Neural progenitor cell (in vitro differentiated cells): ENCODE data around the gene GNG7. TPM values are rescaled to one million over a fixed set of nuclear protein-coding genes. Genes with fewer than 3 reads are reported as not detected.

Source experiments
- DNase-seq: peaks from one replicate; pipeline ENCODE4 v3.0.0-alpha.2; 2016; ENCODE audit warnings: low spot score
- H2AFZ ChIP-seq: fragments of 200-600 bp; sonication (generic); replicated peaks from 2 replicates; pipeline ENCODE4 v1.6.1; 2016; ENCODE audit warnings: antibody characterized with exemption
- H3F3A ChIP-seq: fragments of 200-600 bp; sonication (generic); 2 replicates; pipeline ENCODE4 v1.6.1; 2016; ENCODE audit warnings: antibody characterized with exemption, low read depth
- H3K27ac ChIP-seq: fragments of 200-600 bp; sonication (generic); 2 replicates; pipeline ENCODE4 v1.5.1; 2016; ENCODE audit warnings: mild to moderate bottlenecking
- H3K27me3 ChIP-seq: fragments of 200-600 bp; sonication (generic); 2 replicates; pipeline ENCODE4 v1.6.1; 2016; ENCODE audit warnings: mild to moderate bottlenecking, moderate library complexity
- H3K36me3 ChIP-seq: fragments of 200-600 bp; sonication (generic); 2 replicates; pipeline ENCODE4 v1.5.1; 2016
- H3K4me1 ChIP-seq: fragments of 200-600 bp; sonication (generic); 2 replicates; pipeline ENCODE4 v1.6.1; 2016; ENCODE audit warnings: mixed run types
- H3K4me2 ChIP-seq: fragments of 200-600 bp; sonication (generic); 2 replicates; pipeline ENCODE4 v1.6.1; 2016
- H3K4me3 ChIP-seq: fragments of 200-600 bp; sonication (generic); 2 replicates; pipeline ENCODE4 v1.5.1; 2016
- H3K79me2 ChIP-seq: fragments of 200-600 bp; sonication (generic); 2 replicates; pipeline ENCODE4 v1.6.1; 2016; ENCODE audit warnings: low read depth
- H3K9ac ChIP-seq: fragments of 200-600 bp; sonication (generic); 2 replicates; pipeline ENCODE4 v1.6.1; 2016
- H3K9me3 ChIP-seq: fragments of 200-600 bp; sonication (generic); 2 replicates; pipeline ENCODE4 v1.5.1; 2016; ENCODE audit warnings: low read depth
- H4K20me1 ChIP-seq: fragments of 200-600 bp; sonication (generic); 2 replicates; pipeline ENCODE4 v1.6.1; 2016; ENCODE audit warnings: low read depth
- H3K27ac Mint-ChIP-seq: 3 replicates; pipeline ENCODE4 v1.8.0; 2021; ENCODE audit warnings: mixed read lengths
- H3K27me3 Mint-ChIP-seq: 2 replicates; pipeline ENCODE4 v1.8.0; 2022; ENCODE audit warnings: low read depth, mild to moderate bottlenecking, inconsistent platforms, moderate library complexity, mixed read lengths; ENCODE audit not compliant: insufficient read depth
- H3K36me3 Mint-ChIP-seq: 3 replicates; pipeline ENCODE4 v1.8.0; 2021; ENCODE audit warnings: mixed read lengths
- H3K4me1 Mint-ChIP-seq: 3 replicates; pipeline ENCODE4 v1.8.0; 2021; ENCODE audit warnings: mixed read lengths
- H3K4me3 Mint-ChIP-seq: 3 replicates; pipeline ENCODE4 v1.8.0; 2021; ENCODE audit warnings: mild to moderate bottlenecking, moderate library complexity, mixed read lengths
- H3K9me3 Mint-ChIP-seq: 3 replicates; pipeline ENCODE4 v1.8.0; 2020; ENCODE audit warnings: mixed read lengths
- EZH2 ChIP-seq: fragments of 200-600 bp; sonication (generic); IDR thresholded peaks from 2 replicates; pipeline ENCODE4 v1.6.1; 2017; ENCODE audit warnings: antibody characterized with exemption, mild to moderate bottlenecking, moderate library complexity
- EZH2phosphoT487 ChIP-seq: fragments of 200-600 bp; sonication (generic); IDR thresholded peaks from 2 replicates; pipeline ENCODE4 v1.6.1; 2017; ENCODE audit warnings: antibody characterized with exemption
- total RNA-seq: library from RNA; depleted of rRNA; stranded (reverse); fragments of >200 nt; gene quantifications from 2 replicates; pipeline ENCODE4 v1.2.3, GENCODE V29; 2015; ENCODE audit warnings: low replicate concordance
- TF ChIP-seq, protein P1 (sequence below): fragments of 200-600 bp; sonication (generic); IDR thresholded peaks from 2 replicates; pipeline ENCODE4 v1.5.1; 2017; ENCODE audit warnings: antibody characterized with exemption, mild to moderate bottlenecking

The GNG7 gene
- total RNA-seq, 1 donor from 2014 or later, result 7.0 TPM

DNA sequence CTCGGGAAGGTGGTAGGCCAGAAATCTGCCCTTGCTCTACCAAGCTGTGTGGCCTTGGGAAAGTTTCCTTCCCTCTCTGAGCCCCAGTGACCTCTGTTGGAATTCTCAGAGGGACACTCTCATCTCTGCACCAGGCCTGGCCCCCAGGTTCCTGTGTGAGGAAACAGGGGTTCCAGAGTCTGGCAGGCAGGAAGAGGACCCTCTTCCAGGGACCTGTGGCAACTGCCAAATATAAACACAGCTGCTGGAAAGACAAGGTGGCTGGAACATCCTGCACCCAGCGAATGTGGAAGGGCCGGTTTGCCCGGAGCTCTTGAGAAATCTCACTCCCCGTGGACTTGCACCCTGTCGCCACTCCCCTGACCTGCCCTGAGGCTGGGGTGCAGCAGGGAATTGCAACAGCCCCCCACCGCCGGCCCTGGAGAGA lies 173.8 kb downstream of the GNG7 start:
- no peaks in the 10 kb centered on the region for H4K20me1 ChIP-seq
- H3K27ac ChIP-seq, result no peak overlapping the region
- H3K9ac ChIP-seq, result no peak overlapping the region
- no peak overlapping the region for H3K4me2 ChIP-seq
- Mint-ChIP-seq H3K4me3 (no peak overlapping the region), H3K4me1 (peaks cover 14% of the 10 kb centered on the region), H3K36me3 (peaks cover 5% of the 10 kb centered on the region), H3K27me3 (peaks cover 6% of the 10 kb centered on the region), H3K9me3 (peaks cover 11% of the 10 kb centered on the region), H3K27ac (no peak overlapping the region)
- H2AFZ ChIP-seq, result no peak overlapping the region
- no peaks in the 10 kb centered on the region for H3K36me3 ChIP-seq
- no peak overlapping the region for H3K4me3 ChIP-seq
- no peaks in the 10 kb centered on the region for H3K9me3 ChIP-seq
- TF ChIP-seq, protein P1, sequence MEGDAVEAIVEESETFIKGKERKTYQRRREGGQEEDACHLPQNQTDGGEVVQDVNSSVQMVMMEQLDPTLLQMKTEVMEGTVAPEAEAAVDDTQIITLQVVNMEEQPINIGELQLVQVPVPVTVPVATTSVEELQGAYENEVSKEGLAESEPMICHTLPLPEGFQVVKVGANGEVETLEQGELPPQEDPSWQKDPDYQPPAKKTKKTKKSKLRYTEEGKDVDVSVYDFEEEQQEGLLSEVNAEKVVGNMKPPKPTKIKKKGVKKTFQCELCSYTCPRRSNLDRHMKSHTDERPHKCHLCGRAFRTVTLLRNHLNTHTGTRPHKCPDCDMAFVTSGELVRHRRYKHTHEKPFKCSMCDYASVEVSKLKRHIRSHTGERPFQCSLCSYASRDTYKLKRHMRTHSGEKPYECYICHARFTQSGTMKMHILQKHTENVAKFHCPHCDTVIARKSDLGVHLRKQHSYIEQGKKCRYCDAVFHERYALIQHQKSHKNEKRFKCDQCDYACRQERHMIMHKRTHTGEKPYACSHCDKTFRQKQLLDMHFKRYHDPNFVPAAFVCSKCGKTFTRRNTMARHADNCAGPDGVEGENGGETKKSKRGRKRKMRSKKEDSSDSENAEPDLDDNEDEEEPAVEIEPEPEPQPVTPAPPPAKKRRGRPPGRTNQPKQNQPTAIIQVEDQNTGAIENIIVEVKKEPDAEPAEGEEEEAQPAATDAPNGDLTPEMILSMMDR, result no peak
- no peak for TF ChIP-seq EZH2
- TF ChIP-seq EZH2phosphoT487, result no peak
- H3F3A ChIP-seq, result peaks cover 19% of the 10 kb centered on the region
- no peaks in the 10 kb centered on the region for H3K79me2 ChIP-seq
- no peaks in the 10 kb centered on the region for H3K27me3 ChIP-seq
- H3K4me1 ChIP-seq, result peaks cover 7% of the 10 kb centered on the region
- DNase-seq, result no peak

DNA sequence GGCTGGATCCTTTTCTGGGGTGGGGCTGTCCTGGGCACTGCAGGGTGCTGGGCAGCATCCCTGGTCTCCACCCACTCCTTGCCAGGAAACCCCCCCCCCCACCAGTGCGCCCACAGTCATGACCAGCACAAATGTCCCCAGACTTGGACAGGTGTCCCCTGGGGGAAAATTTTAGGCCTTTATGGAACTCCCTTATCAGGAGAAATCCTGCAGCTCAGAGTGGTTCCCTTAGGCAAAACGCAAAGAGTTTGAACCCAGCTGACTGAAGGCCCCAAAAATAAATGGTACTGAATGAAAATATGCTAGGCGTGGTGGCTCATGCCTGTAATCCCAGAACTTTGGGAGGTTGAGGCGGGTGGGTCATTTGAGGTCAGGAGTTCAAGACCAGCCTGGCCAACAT lies 174.8 kb downstream of the GNG7 start:
- H3K4me3 Mint-ChIP-seq, result no peak overlapping the region

DNA sequence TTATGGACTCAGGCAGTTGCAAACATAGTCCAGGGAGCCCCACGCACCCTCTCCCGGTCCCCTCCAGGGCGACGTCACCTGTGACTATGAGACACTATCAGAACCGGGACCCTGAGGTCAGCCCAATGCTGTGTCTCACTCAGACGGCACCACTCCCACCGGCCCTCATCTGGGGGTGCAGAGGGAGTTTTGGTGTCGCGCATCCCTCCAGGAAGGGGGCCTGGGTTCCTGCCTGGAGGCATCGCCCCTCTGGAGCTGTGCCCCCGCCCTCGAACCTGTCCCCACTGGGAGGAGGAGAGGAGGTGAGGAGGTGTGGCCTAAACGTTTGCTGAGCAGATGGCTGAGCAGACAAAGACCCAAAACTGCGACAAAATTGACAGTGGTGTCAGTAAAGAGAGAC lies 175.3 kb downstream of the GNG7 start:
- no peaks in the 10 kb centered on the region for H3K36me3 ChIP-seq
- peaks cover 17% of the 10 kb centered on the region for H3K4me1 Mint-ChIP-seq
- peaks cover 8% of the 10 kb centered on the region for H3K4me1 ChIP-seq
- no peak overlapping the region for H3K4me3 Mint-ChIP-seq
- H3K27ac ChIP-seq, result no peak overlapping the region
- peaks cover 8% of the 10 kb centered on the region for H3K27me3 Mint-ChIP-seq
- peaks cover 2% of the 10 kb centered on the region for H3K36me3 Mint-ChIP-seq
- no peaks in the 10 kb centered on the region for H3K79me2 ChIP-seq
- no peak for DNase-seq
- H4K20me1 ChIP-seq, result no peaks in the 10 kb centered on the region
- H3K9ac ChIP-seq, result no peak overlapping the region
- no peak overlapping the region for H3K4me3 ChIP-seq
- H3K4me2 ChIP-seq, result no peak overlapping the region
- H3K27me3 ChIP-seq, result no peaks in the 10 kb centered on the region
- no peak overlapping the region for H3K27ac Mint-ChIP-seq
- H2AFZ ChIP-seq, result no peak overlapping the region
- no peak for TF ChIP-seq EZH2phosphoT487
- TF ChIP-seq, protein P1, result no peak
- no peak for TF ChIP-seq EZH2
- no peaks in the 10 kb centered on the region for H3K9me3 ChIP-seq
- H3K9me3 Mint-ChIP-seq, result peaks cover 8% of the 10 kb centered on the region
- peaks cover 20% of the 10 kb centered on the region for H3F3A ChIP-seq

More for the DNA sequence above, 174.8 kb downstream of the GNG7 start:
- Histone ChIP-seq H3K36me3 (no peaks in the 10 kb centered on the region), H3K9ac (no peak overlapping the region), H3K4me2 (no peak overlapping the region), H3F3A (peaks cover 20% of the 10 kb centered on the region), H3K27ac (no peak overlapping the region), H3K4me3 (no peak overlapping the region), H3K27me3 (no peaks in the 10 kb centered on the region), H3K9me3 (no peaks in the 10 kb centered on the region), H4K20me1 (no peaks in the 10 kb centered on the region), H2AFZ (no peak overlapping the region), H3K79me2 (no peaks in the 10 kb centered on the region), H3K4me1 (peaks cover 8% of the 10 kb centered on the region)
- Mint-ChIP-seq H3K9me3 (peaks cover 11% of the 10 kb centered on the region), H3K4me1 (peaks cover 17% of the 10 kb centered on the region), H3K36me3 (peaks cover 5% of the 10 kb centered on the region), H3K27me3 (peaks cover 8% of the 10 kb centered on the region), H3K27ac (no peak overlapping the region)
- TF ChIP-seq EZH2, result no peak
- TF ChIP-seq, protein P1, result no peak
- TF ChIP-seq EZH2phosphoT487, result no peak
- no peak for DNase-seq
